ENCODE results near the gene PSMD5.

The PSMD5 gene

GRCh38 chr9:120854596-120855327, 12.0 kb upstream of the PSMD5 start:
- Histone ChIP-seq H2AFZ (no peak overlapping the region), H3K9me3 (ENCODE audit: control insufficient read depth, low read length) (no peaks in the 10 kb centered on the region), H3K4me3 (ENCODE audit: low read depth, low read length) (no peak overlapping the region), H3K27ac (no peak overlapping the region), H3K27me3 (ENCODE audit: control insufficient read depth, insufficient read depth, low read length) (no peaks in the 10 kb centered on the region), H3K9ac (no peak overlapping the region), H3K79me2 (no peaks in the 10 kb centered on the region), H3K4me1 (no peaks in the 10 kb centered on the region), H3K4me2 (ENCODE audit: low read length) (no peak overlapping the region), H3K36me3 (ENCODE audit: control insufficient read depth, insufficient read depth, low read length) (no peaks in the 10 kb centered on the region)
- TF ChIP-seq CTCF (IDR thresholded peaks at IDR 0.05), result no peak

- Histone ChIP-seq H3K27ac (no peak overlapping the region), H3K9ac (no peak overlapping the region), H3K4me2 (ENCODE audit: low read length) (no peak overlapping the region), H3K4me1 (no peaks in the 10 kb centered on the region), H3K36me3 (ENCODE audit: control insufficient read depth, insufficient read depth, low read length) (no peaks in the 10 kb centered on the region), H3K4me3 (ENCODE audit: low read depth, low read length) (no peak overlapping the region), H3K79me2 (no peaks in the 10 kb centered on the region), H3K9me3 (ENCODE audit: control insufficient read depth, low read length) (no peaks in the 10 kb centered on the region), H3K27me3 (ENCODE audit: control insufficient read depth, insufficient read depth, low read length) (no peaks in the 10 kb centered on the region), H2AFZ (no peak overlapping the region)
- TF ChIP-seq CTCF (IDR thresholded peaks at IDR 0.05), result no peak
Observed at GRCh38 chr9:120853198-120853597, 10.5 kb upstream of the PSMD5 start.

GRCh38 chr9:120852240-120853010, 9.7 kb upstream of the PSMD5 start:
- H3K79me2 ChIP-seq, result no peaks in the 10 kb centered on the region
- no peak overlapping the region for H2AFZ ChIP-seq
- H3K9ac ChIP-seq, result no peak overlapping the region
- no peaks in the 10 kb centered on the region for H3K4me1 ChIP-seq
- H3K27me3 ChIP-seq (ENCODE audit: control insufficient read depth, insufficient read depth, low read length), result no peaks in the 10 kb centered on the region
- H3K27ac ChIP-seq, result no peak overlapping the region
- H3K36me3 ChIP-seq (ENCODE audit: control insufficient read depth, insufficient read depth, low read length), result no peaks in the 10 kb centered on the region
- no peak overlapping the region for H3K4me3 ChIP-seq (ENCODE audit: low read depth, low read length)
- no peaks in the 10 kb centered on the region for H3K9me3 ChIP-seq (ENCODE audit: control insufficient read depth, low read length)
- no peak for TF ChIP-seq CTCF (IDR thresholded peaks at IDR 0.05)
- H3K4me2 ChIP-seq (ENCODE audit: low read length), result no peak overlapping the region

- TF ChIP-seq CTCF (IDR thresholded peaks at IDR 0.05), result no peak
- Histone ChIP-seq H3K36me3 (ENCODE audit: control insufficient read depth, insufficient read depth, low read length) (no peaks in the 10 kb centered on the region), H3K4me2 (ENCODE audit: low read length) (no peak overlapping the region), H3K9me3 (ENCODE audit: control insufficient read depth, low read length) (no peaks in the 10 kb centered on the region), H3K9ac (no peak overlapping the region), H3K27ac (no peak overlapping the region), H3K27me3 (ENCODE audit: control insufficient read depth, insufficient read depth, low read length) (no peaks in the 10 kb centered on the region), H3K4me3 (ENCODE audit: low read depth, low read length) (no peak overlapping the region), H3K4me1 (no peaks in the 10 kb centered on the region), H3K79me2 (no peaks in the 10 kb centered on the region), H2AFZ (no peak overlapping the region)
Observed at GRCh38 chr9:120851449-120851848, 8.7 kb upstream of the PSMD5 start.

Data from parathyroid adenoma (tissue), 2 donors.